ENCODE data around the gene ALLC. TPM values are rescaled to one million over a fixed set of nuclear protein-coding genes. Genes with fewer than 3 reads are reported as not detected.

The ALLC gene
- total and polyA plus RNA-seq, 10 of the 15 experiments (the other 5 are each of a cell fraction or from before 2014, with no cell fraction given), result 0.05 TPM; not detected in 9

GRCh38 chr2:3626118-3626811 lies 31.7 kb upstream of the ALLC start (continued):
- no peak for TF ChIP-seq ZBTB11 (CRISPR knock-in tag; IDR thresholded peaks at IDR 0.05)
- no peak for TF ChIP-seq POLR2AphosphoS2 (IDR thresholded peaks at IDR 0.05; ENCODE audit: low read depth, low read length)

GRCh38 chr2:3626812-3627499 lies 31.0 kb upstream of the ALLC start:
- no peaks in the 10 kb centered on the region for H3K9me3 ChIP-seq (replicated peaks; ENCODE audit: control insufficient read depth, insufficient read depth, low read length)
- no peak overlapping the region for H3K9ac ChIP-seq (ENCODE audit: control insufficient read depth, insufficient read depth, low read length)
- H3K36me3 ChIP-seq (ENCODE audit: control insufficient read depth in 2 of 2, insufficient read depth in 2 of 2, low read length in 1 of 2), result no peaks in the 10 kb centered on the region
- intact Hi-C loops (cut with micrococcal nuclease; ENCODE audit: unreplicated experiment) (no loop called here), in situ Hi-C loops (cut with MboI) (no loop called here)
- no peaks in the 10 kb centered on the region for H3K27me3 ChIP-seq (replicated peaks in 1 of 2; ENCODE audit: control insufficient read depth in 2 of 2, insufficient read depth in 2 of 2, low read length in 1 of 2)
- H3K4me3 ChIP-seq, result no peak overlapping the region
- DNase-seq (ENCODE audit: low read depth, low spot score) (no peak), ATAC-seq (no peak), FAIRE-seq (no peak)
- ChIA-PET RAD21 (ENCODE audit: unreplicated experiment) (no interaction called here), CTCF (no interaction called here), POLR2A (no interaction called here), SMC1A (ENCODE audit: uncharacterized antibody, unreplicated experiment) (no interaction called here)
- 77% methylated on average over 25 of the region's 25 CpGs for WGBS (ENCODE audit: insufficient coverage, insufficient replicate concordance, low lambda C conversion rate, missing lambda C conversion rate)
- no peak overlapping the region for H3K4me2 ChIP-seq (ENCODE audit: control insufficient read depth, insufficient read depth)
- no peaks in the 10 kb centered on the region for H4K20me1 ChIP-seq (ENCODE audit: control insufficient read depth, insufficient read depth)
- H3K79me2 ChIP-seq (ENCODE audit: control insufficient read depth, insufficient read depth, low read length), result no peaks in the 10 kb centered on the region
- no peak overlapping the region for H2AFZ ChIP-seq (ENCODE audit: control insufficient read depth, low read depth, low read length)
- BruUV-seq (replicated peaks), result no TSS peak
- H3K27ac ChIP-seq (ENCODE audit: control insufficient read depth, insufficient read depth), result no peak overlapping the region
- no peak for TF ChIP-seq CHD2 (IDR thresholded peaks at IDR 0.05; ENCODE audit: borderline replicate concordance, low read depth, low read length)
- TF ChIP-seq GABPA (IDR thresholded peaks at IDR 0.05; ENCODE audit: low read depth), result no peak
- TF ChIP-seq CEBPB (IDR thresholded peaks at IDR 0.05; ENCODE audit: borderline replicate concordance in 1 of 2, low read depth in 2 of 2, low read length in 2 of 2), result no peak
- no peak for TF ChIP-seq CHD4 (IDR thresholded peaks at IDR 0.05)
- no peak for TF ChIP-seq USF2 (IDR thresholded peaks at IDR 0.05; ENCODE audit: borderline replicate concordance, low read depth, low read length)
- peaks cover 8% of the 10 kb centered on the region; the same call in 1 of the 2 replicates for H3K4me1 ChIP-seq (ENCODE audit: control insufficient read depth, insufficient read depth, low read length)

All from GM12878 (cell line).